Daoy (cell line): ENCODE results near the gene TSSC4. TPM values are rescaled to one million over a fixed set of nuclear protein-coding genes. Genes with fewer than 3 reads are reported as not detected.

Source experiments
- DNase-seq: peaks from one replicate; pipeline ENCODE4 v3.0.0-alpha.2; 2015; ENCODE audit warnings: low read depth
- total RNA-seq: library from RNA; depleted of rRNA; stranded (reverse); fragments of >200 nt; shearing (Covaris generic); gene quantifications from 2 replicates; pipeline ENCODE4 v1.2.3, GENCODE V29; 2014

TSSC4 gene
- total RNA-seq, 1 experiment from 2014 or later, result 50.1 TPM

- DNase-seq, result no peak
Observed at GRCh38 chr11:2400762-2401435, 349 bp downstream of the TSSC4 start.

DNA sequence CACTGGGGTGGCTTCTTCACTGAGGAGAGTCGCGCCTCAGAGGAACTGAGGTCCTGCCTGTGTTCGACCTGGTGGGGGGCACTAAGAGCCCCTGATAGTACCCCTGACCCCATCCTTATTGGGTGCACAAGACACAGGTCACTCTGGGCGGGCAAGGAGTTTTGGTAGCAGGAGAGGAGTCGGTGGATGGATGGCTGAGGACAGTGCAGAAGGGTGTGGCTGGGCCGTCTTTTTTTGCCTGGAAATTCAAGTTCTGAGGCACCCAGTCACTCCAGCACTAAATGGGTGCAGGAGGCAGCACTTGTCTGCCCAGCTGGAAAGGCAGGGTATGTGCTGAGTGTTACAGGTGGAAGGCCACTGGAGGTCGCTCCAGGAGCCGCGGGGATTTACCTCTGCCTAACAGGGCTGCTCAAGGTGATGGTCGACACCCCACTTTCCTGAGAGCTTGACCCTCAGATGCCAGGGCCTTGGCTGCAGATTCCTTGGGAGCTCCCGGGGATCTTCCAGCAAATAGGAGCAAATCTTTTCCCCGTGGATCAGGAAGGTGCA lies 960 bp downstream of the TSSC4 start:
- DNase-seq, result no peak

DNA sequence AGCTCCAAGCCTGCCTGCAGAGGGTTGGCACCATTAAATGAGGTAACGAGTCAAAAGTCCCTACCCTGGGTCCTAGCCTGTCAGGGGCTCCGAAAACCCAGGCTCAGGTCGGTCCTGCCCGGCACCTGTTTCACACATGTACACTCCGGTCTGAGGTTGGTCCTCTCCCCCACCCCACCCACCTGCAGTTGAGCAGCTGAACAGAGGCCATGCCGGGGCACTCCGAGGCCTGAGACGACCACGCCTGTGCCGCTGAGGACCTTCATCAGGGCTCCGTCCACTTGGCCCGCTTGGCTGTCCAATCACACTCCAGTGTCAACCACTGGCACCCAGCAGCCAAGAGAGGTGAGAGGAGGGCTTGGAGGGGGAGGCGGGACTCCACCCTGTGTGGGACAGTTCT lies 1.6 kb downstream of the TSSC4 start:
- no peak for DNase-seq

- no peak for DNase-seq
Observed at GRCh38 chr11:2402890-2403645, 2.5 kb downstream of the TSSC4 start.

GRCh38 chr11:2404735-2405196 lies 4.2 kb downstream of the TSSC4 start:
- DNase-seq, result peak; percentile 32

- no peak for DNase-seq
Observed at GRCh38 chr11:2406451-2406850, 5.9 kb downstream of the TSSC4 start.

DNA sequence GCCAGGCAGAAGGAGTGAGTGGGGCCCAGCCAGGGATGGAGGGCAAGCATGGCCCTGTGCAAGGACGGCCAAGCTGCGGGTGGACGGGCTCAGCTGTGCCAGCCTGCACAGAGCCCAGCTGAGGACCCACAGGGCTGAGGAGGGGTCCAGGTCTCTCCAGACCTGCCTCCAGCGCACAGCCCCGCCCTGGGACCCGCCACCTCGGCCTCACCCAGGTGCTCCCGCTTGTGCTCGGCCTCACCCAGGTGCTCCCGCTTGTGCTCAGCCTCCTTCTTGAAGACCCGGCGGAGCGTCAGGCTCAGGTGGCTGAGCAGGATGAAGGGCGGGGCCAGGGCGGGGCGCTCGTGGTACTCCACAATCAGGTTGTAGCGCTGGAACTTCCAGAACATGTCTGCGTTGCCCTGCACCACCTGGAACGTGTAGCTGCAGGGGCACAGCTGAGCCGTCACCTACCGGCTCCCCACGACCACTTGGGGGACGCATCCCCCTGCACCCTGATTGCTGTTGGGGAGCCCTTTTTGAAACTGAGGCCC lies 6.4 kb downstream of the TSSC4 start:
- DNase-seq, result no peak

DNA sequence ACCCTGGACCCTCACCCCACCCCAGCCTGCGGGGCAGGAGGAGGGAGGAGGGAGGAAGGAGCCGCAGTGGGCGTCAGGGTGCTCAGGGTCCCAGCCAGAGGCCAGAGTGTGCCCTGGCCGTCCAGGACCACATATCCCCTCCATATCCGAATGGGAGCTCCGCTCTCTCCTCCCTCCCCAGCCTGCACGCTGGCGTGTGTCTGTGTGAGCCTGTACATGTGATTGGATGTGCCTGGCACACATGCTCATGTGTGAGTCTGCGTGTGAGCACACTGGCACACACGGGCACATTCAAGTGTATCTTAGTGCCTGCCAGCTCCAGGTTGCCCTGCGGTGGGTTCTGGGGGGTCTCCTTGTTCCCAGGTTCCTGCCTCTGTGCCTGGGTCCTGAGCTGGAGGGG lies 8.1 kb downstream of the TSSC4 start:
- no peak for DNase-seq

- DNase-seq, result no peak
Observed at GRCh38 chr11:2409126-2409525, 8.6 kb downstream of the TSSC4 start.

- DNase-seq, result no peak
Observed at GRCh38 chr11:2409611-2410468, 9.3 kb downstream of the TSSC4 start.

- DNase-seq, result no peak
Observed at GRCh38 chr11:2410616-2411015, 10.1 kb downstream of the TSSC4 start.

DNA sequence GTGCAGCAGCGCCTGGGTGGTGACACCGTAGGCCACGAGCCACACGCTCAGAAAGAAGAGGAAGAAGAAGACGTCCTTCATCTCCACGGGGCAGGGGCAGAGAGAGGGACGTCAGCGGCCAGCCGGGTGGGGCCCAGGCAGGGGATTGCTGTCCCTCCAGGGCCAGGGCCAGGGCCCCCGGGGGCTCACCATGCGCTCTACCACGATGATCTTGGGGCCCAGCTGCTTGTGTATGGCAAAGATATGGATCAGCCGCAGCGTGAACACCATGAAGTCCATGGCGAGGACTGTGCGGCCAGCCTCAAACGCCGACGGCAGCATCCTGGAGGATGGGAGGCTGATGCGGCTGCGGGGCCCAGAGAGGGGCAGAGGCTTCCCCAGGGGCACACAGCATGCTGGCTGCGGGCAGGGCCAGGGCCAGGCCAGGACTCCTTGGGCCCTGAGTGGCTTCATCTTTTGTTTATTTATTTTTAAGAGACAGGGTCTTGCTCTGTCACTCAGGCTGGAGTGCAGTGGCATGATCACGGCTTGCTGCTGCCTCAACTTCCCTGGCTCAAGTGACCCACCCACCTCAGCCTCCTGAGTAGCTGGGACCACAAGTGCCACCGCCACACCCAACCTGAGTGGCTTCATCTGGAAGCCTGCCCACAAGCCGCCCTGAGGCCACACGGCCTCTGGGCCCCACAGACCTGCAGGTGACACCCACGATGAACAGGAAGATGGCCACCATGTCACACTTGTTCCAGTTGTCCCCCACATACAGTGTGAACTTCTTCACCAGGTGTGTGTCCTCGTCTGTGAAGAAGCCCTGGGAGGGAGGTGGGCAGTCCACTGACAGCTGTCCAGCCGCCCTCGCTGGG lies 11.1 kb downstream of the TSSC4 start:
- no peak for DNase-seq

DNA sequence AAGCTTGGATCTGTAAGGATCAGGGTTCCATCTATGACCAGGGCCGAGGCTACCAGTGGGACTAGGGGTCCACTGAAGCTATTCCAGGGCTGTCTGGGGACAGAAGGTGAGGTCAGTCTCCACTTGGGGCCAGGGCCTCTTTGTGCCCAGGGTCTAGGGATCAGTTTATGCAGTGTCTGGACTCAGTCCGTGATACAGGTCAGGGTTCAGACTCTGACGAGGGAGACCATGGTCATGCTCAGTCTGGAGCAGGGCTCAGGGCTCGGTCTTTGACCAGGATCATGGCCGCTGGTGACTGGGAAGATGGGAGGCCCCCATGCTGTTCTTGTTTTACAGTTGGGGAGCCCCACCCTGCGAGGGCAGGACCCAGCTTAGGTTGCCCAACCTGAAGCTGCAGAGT lies 11.8 kb downstream of the TSSC4 start:
- no peak for DNase-seq

GRCh38 chr11:2413742-2414579 lies 13.4 kb downstream of the TSSC4 start:
- DNase-seq, result no peak

DNA sequence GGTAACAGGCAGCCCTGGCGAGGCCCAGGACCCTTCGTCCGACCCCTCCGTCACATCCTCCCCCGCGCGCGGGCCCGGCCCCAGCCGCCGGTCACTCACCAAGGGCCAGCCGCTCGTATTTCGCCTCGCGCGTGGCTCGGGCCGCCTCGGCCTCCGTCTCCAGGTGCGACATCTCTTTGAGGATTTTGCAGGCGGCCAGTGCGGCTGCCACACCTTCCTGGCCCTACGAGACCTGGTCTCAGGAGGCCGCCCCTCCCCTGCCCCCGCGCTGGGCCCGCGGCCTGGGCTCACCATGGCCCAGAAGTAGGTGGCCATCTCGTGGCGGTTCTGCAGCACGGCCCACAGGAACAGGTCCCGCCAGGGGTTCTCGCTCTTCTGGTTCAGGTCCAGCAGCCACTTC lies 14.1 kb downstream of the TSSC4 start:
- no peak for DNase-seq

DNA sequence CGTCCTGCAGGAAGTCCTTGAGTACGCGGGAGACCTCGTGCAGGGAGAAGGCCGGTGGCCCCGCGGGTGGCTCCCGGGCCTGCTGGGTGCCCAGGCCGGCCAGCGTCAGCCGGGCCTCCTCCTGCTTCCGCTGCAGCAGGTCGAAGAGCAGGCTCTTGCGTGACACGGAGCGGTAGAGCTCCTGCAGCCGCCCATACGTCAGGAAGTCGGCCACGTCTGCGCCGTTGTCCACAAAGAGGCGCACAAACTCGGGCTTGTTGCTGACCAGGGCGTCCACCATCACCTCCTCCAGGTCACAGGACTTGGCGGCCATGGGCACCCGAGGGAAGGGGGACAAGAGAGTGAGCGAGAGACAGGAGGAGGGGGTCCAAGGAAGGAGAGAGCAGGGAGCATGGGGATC lies 14.6 kb downstream of the TSSC4 start:
- DNase-seq, result no peak

- no peak for DNase-seq
Observed at GRCh38 chr11:2415601-2416380, 15.2 kb downstream of the TSSC4 start.

DNA sequence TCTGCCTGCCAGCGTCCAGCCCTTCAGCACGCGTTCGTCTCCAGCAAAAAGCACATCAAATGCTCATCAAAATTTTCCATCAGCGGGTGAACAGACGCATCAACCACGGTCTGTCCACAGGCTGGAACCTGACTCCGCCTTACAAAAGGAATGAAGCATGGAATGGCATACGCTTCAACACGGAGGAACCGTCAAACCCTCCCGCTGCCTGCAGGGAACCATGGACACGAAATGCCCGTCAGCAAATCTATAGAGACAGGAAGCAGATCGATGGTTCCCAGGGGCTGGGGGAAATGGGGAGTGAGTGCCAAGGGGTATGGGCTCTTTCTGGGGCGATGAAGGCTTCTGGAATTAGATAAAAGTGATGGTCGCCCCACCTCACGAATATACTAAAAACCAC lies 16.2 kb downstream of the TSSC4 start:
- DNase-seq, result no peak
